Bronchial epithelial cell (primary cell): ENCODE measurements around the gene SHISA6. TPM values are rescaled to one million over a fixed set of nuclear protein-coding genes. Genes with fewer than 3 reads are reported as not detected.

Experiments
- DNase-seq: peaks from one replicate; pipeline ENCODE4 v3.0.0-alpha.2; 2010; ENCODE audit warnings: low read depth
- FAIRE-seq: peaks from 2 replicates; lab custom pipeline; 2011; peaks lifted over from hg19 to GRCh38; lab: Jason Lieb, UNC
- H3K27me3 ChIP-seq: 2 replicates; pipeline ENCODE4 v1.5.1; 2011; ENCODE audit warnings: low read length; ENCODE audit not compliant: control insufficient read depth, insufficient read depth
- H3K36me3 ChIP-seq: 2 replicates; pipeline ENCODE4 v1.5.1; 2011; ENCODE audit warnings: low read length; ENCODE audit not compliant: control insufficient read depth, insufficient read depth
- H3K4me3 ChIP-seq: 2 replicates; pipeline ENCODE4 v1.5.1; 2011; ENCODE audit warnings: mild to moderate bottlenecking, low read depth, low read length, control low read depth
- total RNA-seq: library from RNA; depleted of rRNA; stranded (reverse); fragments of >200 nt; gene quantifications from 2 replicates; pipeline ENCODE4 v1.2.1, GENCODE V29; 2014
- TF ChIP-seq, protein P1 (sequence below): IDR thresholded peaks from 2 replicates; pipeline ENCODE4 v1.5.1; 2011; ENCODE audit warnings: mild to moderate bottlenecking, moderate library complexity, low read length, control low read depth, inconsistent platforms; ENCODE audit not compliant: insufficient read depth, severe bottlenecking

SHISA6 gene
- total RNA-seq, 1 donor from 2014 or later, result not detected

GRCh38 chr17:11245791-11246190, 4.8 kb downstream of the SHISA6 start:
- Histone ChIP-seq H3K36me3 (no peaks in the 10 kb centered on the region), H3K4me3 (no peak overlapping the region), H3K27me3 (peaks cover 13% of the 10 kb centered on the region)
- DNase-seq (no peak), FAIRE-seq (no peak)
- TF ChIP-seq, protein P1, sequence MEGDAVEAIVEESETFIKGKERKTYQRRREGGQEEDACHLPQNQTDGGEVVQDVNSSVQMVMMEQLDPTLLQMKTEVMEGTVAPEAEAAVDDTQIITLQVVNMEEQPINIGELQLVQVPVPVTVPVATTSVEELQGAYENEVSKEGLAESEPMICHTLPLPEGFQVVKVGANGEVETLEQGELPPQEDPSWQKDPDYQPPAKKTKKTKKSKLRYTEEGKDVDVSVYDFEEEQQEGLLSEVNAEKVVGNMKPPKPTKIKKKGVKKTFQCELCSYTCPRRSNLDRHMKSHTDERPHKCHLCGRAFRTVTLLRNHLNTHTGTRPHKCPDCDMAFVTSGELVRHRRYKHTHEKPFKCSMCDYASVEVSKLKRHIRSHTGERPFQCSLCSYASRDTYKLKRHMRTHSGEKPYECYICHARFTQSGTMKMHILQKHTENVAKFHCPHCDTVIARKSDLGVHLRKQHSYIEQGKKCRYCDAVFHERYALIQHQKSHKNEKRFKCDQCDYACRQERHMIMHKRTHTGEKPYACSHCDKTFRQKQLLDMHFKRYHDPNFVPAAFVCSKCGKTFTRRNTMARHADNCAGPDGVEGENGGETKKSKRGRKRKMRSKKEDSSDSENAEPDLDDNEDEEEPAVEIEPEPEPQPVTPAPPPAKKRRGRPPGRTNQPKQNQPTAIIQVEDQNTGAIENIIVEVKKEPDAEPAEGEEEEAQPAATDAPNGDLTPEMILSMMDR, result no peak

DNA sequence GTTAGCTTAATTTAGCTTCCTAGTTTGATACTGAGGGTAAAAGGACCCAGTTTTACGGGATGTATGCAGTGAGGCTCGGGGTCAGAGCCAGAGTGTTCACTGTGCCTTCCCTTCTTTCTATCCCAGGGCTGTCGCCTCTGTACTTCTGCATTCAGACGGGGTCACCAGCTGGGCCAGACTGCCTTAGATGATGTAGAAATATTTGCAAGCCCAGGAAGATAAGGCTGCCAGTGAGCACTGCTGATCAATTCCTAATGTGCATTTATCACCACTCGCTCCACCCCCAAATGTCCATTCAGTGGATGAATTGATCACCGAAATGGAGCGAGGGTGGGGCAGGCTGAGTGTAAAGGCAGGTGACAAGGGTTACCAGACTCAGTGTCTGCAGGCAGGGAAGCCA, 9.1 kb downstream of the SHISA6 start:
- TF ChIP-seq, protein P1, result no peak
- H3K4me3 ChIP-seq, result no peak overlapping the region
- no peaks in the 10 kb centered on the region for H3K36me3 ChIP-seq
- no peak for FAIRE-seq
- no peaks in the 10 kb centered on the region for H3K27me3 ChIP-seq
- DNase-seq, result no peak

DNA sequence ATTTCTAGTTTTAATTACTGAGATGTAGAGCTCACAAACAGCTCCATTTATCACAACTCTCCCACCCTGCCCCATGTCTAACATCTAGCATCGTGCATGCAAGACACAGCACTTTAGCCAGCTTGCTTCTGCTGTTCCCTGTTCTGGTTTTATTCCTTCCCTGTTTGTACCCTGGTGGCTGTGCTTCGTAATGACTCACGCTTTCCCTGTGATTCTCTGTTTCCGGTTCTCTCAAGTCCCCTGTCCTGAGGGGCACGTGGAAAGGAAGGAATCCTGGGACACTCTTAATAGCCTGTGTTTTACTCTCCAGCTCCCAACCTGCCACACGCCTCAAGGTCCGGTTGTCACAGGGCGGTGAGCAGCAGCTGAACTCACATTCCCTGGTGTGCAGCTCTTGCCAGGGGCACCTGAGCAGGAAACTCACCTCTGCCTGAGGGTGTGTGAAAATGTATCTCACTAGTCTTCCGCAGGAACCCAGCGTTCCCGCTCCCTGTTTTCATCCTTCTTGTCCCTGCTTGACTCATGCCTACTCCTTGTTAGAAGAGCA, 10.6 kb downstream of the SHISA6 start:
- Histone ChIP-seq H3K27me3 (no peaks in the 10 kb centered on the region), H3K4me3 (no peak overlapping the region), H3K36me3 (no peaks in the 10 kb centered on the region)
- FAIRE-seq (no peak), DNase-seq (no peak)
- TF ChIP-seq, protein P1, result no peak

DNA sequence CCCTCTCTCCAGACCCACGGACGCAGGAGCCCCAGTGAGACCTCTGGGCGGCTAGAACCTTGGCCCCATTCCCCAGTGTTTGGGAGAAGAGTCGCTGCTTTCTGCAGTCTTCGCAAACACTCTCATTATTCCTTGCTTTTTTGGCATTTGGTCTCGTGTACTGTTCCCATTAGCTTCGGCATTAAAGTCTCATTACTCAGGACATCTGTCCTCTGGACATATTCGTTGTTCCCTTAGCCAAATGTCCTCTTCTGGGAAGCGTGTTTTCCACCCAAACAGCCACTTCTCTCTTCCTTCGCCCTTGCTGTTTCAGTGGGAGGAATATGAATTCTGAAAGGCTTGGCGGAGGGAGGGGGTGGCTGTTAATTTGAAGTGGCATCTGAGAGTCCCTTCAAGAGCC, 11.1 kb downstream of the SHISA6 start:
- DNase-seq, result no peak
- TF ChIP-seq, protein P1, result no peak
- H3K4me3 ChIP-seq, result no peak overlapping the region
- no peaks in the 10 kb centered on the region for H3K36me3 ChIP-seq
- FAIRE-seq, result no peak
- no peaks in the 10 kb centered on the region for H3K27me3 ChIP-seq

- DNase-seq (no peak), FAIRE-seq (no peak)
- TF ChIP-seq, protein P1, result no peak
- Histone ChIP-seq H3K36me3 (no peaks in the 10 kb centered on the region), H3K4me3 (no peak overlapping the region), H3K27me3 (no peaks in the 10 kb centered on the region)
These were observed 15.9 kb downstream of the SHISA6 start for GRCh38 chr17:11256877-11257276.
